Stomach (tissue), 4 donors: ENCODE results near the gene PRSS22.

Experiments used
- CTCF ChIP-seq, 7 experiments: fragments of 450-650 bp in 4 of 7; fragments of 200-600 bp in 3 of 7; sonication (generic) in 3 of 7; IDR thresholded peaks; one replicate each; pipeline ENCODE4 v1.5.1; 2016 to 2019; ENCODE audit warnings: antibody characterized with exemption in 7 of 7, control low read depth in 2 of 7, mild to moderate bottlenecking in 1 of 7
- EP300 ChIP-seq: sonication (generic); formaldehyde crosslinking; IDR thresholded peaks from one replicate; pipeline ENCODE4 v1.6.1; 2017; ENCODE audit warnings: antibody characterized with exemption
- POLR2A ChIP-seq, 4 donors: fragments of 450-650 bp; IDR thresholded peaks; one replicate each; pipeline ENCODE4 v1.6.1; 2016; ENCODE audit warnings: antibody characterized with exemption in 4 of 4, control low read depth in 2 of 4, mild to moderate bottlenecking in 1 of 4, moderate library complexity in 1 of 4
- POLR2AphosphoS5 ChIP-seq, 3 donors: sonication (generic); formaldehyde crosslinking; IDR thresholded peaks; one replicate each; pipeline ENCODE4 v1.6.1; 2016; ENCODE audit warnings: antibody characterized with exemption in 3 of 3

DNA sequence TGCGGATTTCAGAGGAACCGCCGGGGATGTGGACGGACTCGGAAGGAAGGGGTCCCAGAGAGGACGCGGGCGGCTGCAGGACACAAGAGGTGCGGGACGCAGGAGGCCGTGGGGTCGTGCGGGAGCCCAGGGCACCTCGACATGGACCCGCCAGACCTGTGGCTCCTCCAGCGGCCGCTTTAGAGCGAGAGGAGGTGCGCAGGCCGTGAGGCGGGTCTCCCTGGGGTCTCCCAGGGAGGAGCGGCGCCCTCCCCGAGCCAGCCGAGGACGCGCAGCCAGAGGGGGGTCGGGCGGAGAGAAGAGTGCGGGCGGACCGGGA, 46.9 kb upstream of the PRSS22 start:
- TF ChIP-seq CTCF (IDR thresholded peaks at IDR 0.05) (no peak), POLR2A (IDR thresholded peaks at IDR 0.05) (peak in 1 of 4 donors; percentile 54), POLR2AphosphoS5 (IDR thresholded peaks at IDR 0.05) (no peak), EP300 (no peak)
